H1 (cell line): Measurements from ENCODE around the gene SLC25A22. TPM values are rescaled to one million over a fixed set of nuclear protein-coding genes. Genes with fewer than 3 reads are reported as not detected.

Source experiments
- BACH1 ChIP-seq: IDR thresholded peaks from 2 replicates; pipeline ENCODE4 v1.6.1; 2012; ENCODE audit warnings: low read length, improper control_type of control experiment
- EP300 ChIP-seq, 2 experiments: IDR thresholded peaks; 1 replicate in 1 of 2; 2 replicates in 1 of 2; pipeline ENCODE4 v1.6.1; 2011 to 2012; ENCODE audit warnings: low read depth in 2 of 2, low read length in 2 of 2, mild to moderate bottlenecking in 2 of 2, borderline replicate concordance in 1 of 2, inconsistent platforms in 1 of 2, moderate library complexity in 1 of 2
- POU5F1 ChIP-seq: IDR thresholded peaks from 2 replicates; pipeline ENCODE4 v1.6.1; 2011; ENCODE audit warnings: low read depth, mild to moderate bottlenecking, low read length, moderate library complexity
- polyA plus RNA-seq, 7 experiments: library from polyadenylated mRNA; depleted of rRNA in 3 of 7; stranded (reverse) in 5 of 7; unstranded in 2 of 7; fragments of >200 nt in 5 of 7; fragments of 200-250 nt in 2 of 7; gene quantifications; 1 replicate in 5 of 7; 2 replicates in 1 of 7; 4 replicates in 1 of 7; pipeline versions ENCODE4 v1.2.1 to v1.2.3, GENCODE V29; 2011 to 2013; ENCODE audit warnings: missing spikeins in 2 of 7, mixed read lengths in 2 of 7
- total RNA-seq: library from RNA; stranded (reverse); fragmentation: NEBNext Ultra II Directional; extraction: Animal tissue kit (Norgen Biotek cat#: 25700); gene quantifications from 2 replicates; pipeline ENCODE4 v1.2.1, GENCODE V29; 2021

The SLC25A22 gene
- total and polyA plus RNA-seq, 2 of the 8 experiments (the other 6 are each of a cell fraction or from before 2014, with no cell fraction given): 31.5 to 48.0 TPM

GRCh38 chr11:766936-767210 lies 31.2 kb downstream of the SLC25A22 start (continued):
- TF ChIP-seq POU5F1 (no peak), EP300 (IDR thresholded peaks at IDR 0.05; ENCODE audit: borderline replicate concordance in 1 of 2, low read depth in 2 of 2, low read length in 2 of 2) (no peak), BACH1 (no peak)
